H1 (cell line): ENCODE results near the gene GAMT. TPM values are rescaled to one million over a fixed set of nuclear protein-coding genes. Genes with fewer than 3 reads are reported as not detected.

ENCODE experiments used
- CTCF ChIA-PET: fragments of 300-600 bp; sonication (Branson Sonifier 250); formaldehyde crosslinking; loops from one replicate; lab custom pipeline; 2021; ENCODE audit not compliant: partially characterized antibody; lab: Charles Lee
- POLR2A ChIA-PET: fragments of 300-600 bp; sonication (Branson Sonifier 250); formaldehyde crosslinking; loops from one replicate; lab custom pipeline; 2021; ENCODE audit warnings: inconsistent platforms; ENCODE audit not compliant: partially characterized antibody; lab: Charles Lee
- DNase-seq, 2 experiments: peaks; one replicate each; pipeline versions ENCODE4 v3.0.0 to v3.0.0-alpha.2; 2010 to 2022; ENCODE audit warnings: low spot score in 2 of 2, low read depth in 1 of 2, mixed read lengths in 1 of 2
- FAIRE-seq: peaks from 2 replicates; lab custom pipeline; 2011; peaks lifted over from hg19 to GRCh38; lab: Jason Lieb, UNC
- H2AFZ ChIP-seq: 2 replicates; pipeline ENCODE4 v1.8.1; 2012; ENCODE audit warnings: low read length, inconsistent platforms
- H2AK5ac ChIP-seq: 2 replicates; pipeline ENCODE4 v1.6.1; 2013; ENCODE audit warnings: low read depth, low read length
- H2BK120ac ChIP-seq: replicated peaks from 2 replicates; pipeline ENCODE3; 2013; ENCODE audit warnings: low read depth, low read length, inconsistent platforms
- H2BK12ac ChIP-seq: 2 replicates; pipeline ENCODE4 v1.6.1; 2013; ENCODE audit warnings: low read depth, low read length
- H2BK15ac ChIP-seq: 2 replicates; pipeline ENCODE4 v1.6.1; 2013; ENCODE audit warnings: low read length
- H2BK20ac ChIP-seq: 2 replicates; pipeline ENCODE4 v1.6.1; 2013; ENCODE audit warnings: low read length
- H2BK5ac ChIP-seq: 2 replicates; pipeline ENCODE4 v1.6.1; 2013; ENCODE audit warnings: low read depth, low read length
- H3K14ac ChIP-seq: 2 replicates; pipeline ENCODE4 v1.6.1; 2013; ENCODE audit warnings: inconsistent platforms; ENCODE audit not compliant: insufficient read length
- H3K18ac ChIP-seq: 2 replicates; pipeline ENCODE4 v1.6.1; 2013; ENCODE audit warnings: low read length; ENCODE audit errors: extremely low read depth
- H3K23ac ChIP-seq: 2 replicates; pipeline ENCODE4 v1.6.1; 2013; ENCODE audit warnings: inconsistent platforms; ENCODE audit not compliant: insufficient read length
- H3K23me2 ChIP-seq: 2 replicates; pipeline ENCODE4 v1.6.1; 2013; ENCODE audit warnings: low read depth, low read length
- H3K27ac ChIP-seq: 2 replicates; pipeline ENCODE4 v1.6.1; 2011; ENCODE audit warnings: low read depth, low read length, inconsistent platforms
- H3K27me3 ChIP-seq, 4 experiments: replicated peaks in 1 of 4; 1 replicate in 1 of 4; 2 replicates in 3 of 4; pipeline versions ENCODE4 v1.6.1 to v1.8.1; 2011 to 2013; ENCODE audit warnings: low read length in 3 of 4, mild to moderate bottlenecking in 3 of 4, inconsistent platforms in 2 of 4, mixed read lengths in 2 of 4, moderate library complexity in 1 of 4; ENCODE audit not compliant: control insufficient read depth in 3 of 4, insufficient read depth in 3 of 4; ENCODE audit errors: extremely low read depth in 1 of 4
- H3K36me3 ChIP-seq, 4 experiments: 2 replicates each; pipeline versions ENCODE4 v1.6.1 to v1.8.1; 2011 to 2013; ENCODE audit warnings: mild to moderate bottlenecking in 4 of 4, low read length in 3 of 4, moderate library complexity in 2 of 4, control low read depth in 1 of 4, inconsistent platforms in 1 of 4; ENCODE audit not compliant: insufficient read depth in 4 of 4, control insufficient read depth in 2 of 4
- H3K4ac ChIP-seq: replicated peaks from 2 replicates; pipeline ENCODE3; 2013; ENCODE audit warnings: low read length, low read depth, mixed read lengths, inconsistent platforms; ENCODE audit not compliant: insufficient read length
- H3K4me1 ChIP-seq, 4 experiments: replicated peaks in 1 of 4; 1 replicate in 1 of 4; 2 replicates in 3 of 4; pipeline versions ENCODE4 v1.6.1 to v1.8.1; 2011 to 2013; ENCODE audit warnings: low read length in 3 of 4, inconsistent platforms in 2 of 4, mixed read lengths in 1 of 4; ENCODE audit not compliant: insufficient read depth in 4 of 4, control insufficient read depth in 3 of 4
- H3K4me2 ChIP-seq, 2 experiments: 2 replicates each; pipeline versions ENCODE4 v1.6.1 to v1.8.1; 2011 to 2013; ENCODE audit warnings: low read depth in 2 of 2, low read length in 2 of 2, control low read depth in 1 of 2, inconsistent platforms in 1 of 2, mild to moderate bottlenecking in 1 of 2; ENCODE audit not compliant: insufficient read depth in 1 of 2
- H3K4me3 ChIP-seq, 4 experiments: fragments of 200-600, 300-600 bp in 1 of 4; sonication (generic), shearing (Covaris generic), sonication (Bioruptor Twin) in 1 of 4; 2 replicates each; pipeline versions ENCODE4 v1.5.1 to v1.8.1; 2011 to 2016; ENCODE audit warnings: low read length in 4 of 4, low read depth in 3 of 4, control low read depth in 2 of 4, inconsistent platforms in 2 of 4, mild to moderate bottlenecking in 2 of 4, mixed read lengths in 1 of 4, moderate library complexity in 1 of 4; ENCODE audit not compliant: insufficient read depth in 2 of 4; ENCODE audit errors: extremely low read depth in 1 of 4
- H3K56ac ChIP-seq: replicated peaks from 2 replicates; pipeline ENCODE3; 2013; ENCODE audit warnings: low read depth, mild to moderate bottlenecking, mixed read lengths, low read length, inconsistent platforms; ENCODE audit not compliant: insufficient read length
- H3K79me1 ChIP-seq: 2 replicates; pipeline ENCODE4 v1.6.1; 2013; ENCODE audit warnings: low read depth, low read length, control low read depth
- H3K79me2 ChIP-seq, 2 experiments: 2 replicates each; pipeline versions ENCODE4 v1.6.1 to v1.8.1; 2012 to 2013; ENCODE audit warnings: low read length in 2 of 2, mild to moderate bottlenecking in 2 of 2, inconsistent platforms in 1 of 2; ENCODE audit not compliant: insufficient read depth in 2 of 2, control insufficient read depth in 1 of 2
- H3K9ac ChIP-seq, 4 experiments: replicated peaks in 1 of 4; 1 replicate in 1 of 4; 2 replicates in 3 of 4; pipeline versions ENCODE4 v1.6.1 to v1.8.1; 2011 to 2013; ENCODE audit warnings: low read depth in 3 of 4, low read length in 3 of 4, control low read depth in 2 of 4, mild to moderate bottlenecking in 2 of 4, moderate library complexity in 2 of 4, inconsistent platforms in 1 of 4; ENCODE audit errors: extremely low read depth in 1 of 4
- H3K9me3 ChIP-seq, 2 experiments: 2 replicates each; pipeline versions ENCODE4 v1.6.1 to v1.8.1; 2012 to 2013; ENCODE audit warnings: mild to moderate bottlenecking in 2 of 2, moderate library complexity in 2 of 2, control low read depth in 1 of 2, inconsistent platforms in 1 of 2, low read depth in 1 of 2, low read length in 1 of 2, mixed read lengths in 1 of 2; ENCODE audit not compliant: insufficient read depth in 2 of 2
- H4K20me1 ChIP-seq, 2 experiments: replicated peaks in 1 of 2; 2 replicates each; pipeline versions ENCODE3 to v1.8.1; 2011 to 2013; ENCODE audit warnings: inconsistent platforms in 2 of 2, low read length in 2 of 2, mild to moderate bottlenecking in 1 of 2; ENCODE audit not compliant: insufficient read depth in 2 of 2, control insufficient read depth in 1 of 2
- H4K5ac ChIP-seq: 2 replicates; pipeline ENCODE4 v1.6.1; 2013; ENCODE audit warnings: low read length, low read depth, mixed read lengths, inconsistent platforms; ENCODE audit not compliant: insufficient read length
- H4K8ac ChIP-seq: 2 replicates; pipeline ENCODE4 v1.8.0; 2013; ENCODE audit warnings: mild to moderate bottlenecking, moderate library complexity, low read length, inconsistent platforms; ENCODE audit not compliant: insufficient read depth; ENCODE audit errors: extremely low read depth
- H4K91ac ChIP-seq: replicated peaks from 2 replicates; pipeline ENCODE3; 2013; ENCODE audit warnings: low read length, mixed read lengths, inconsistent platforms; ENCODE audit not compliant: insufficient read length
- BRCA1 ChIP-seq: IDR thresholded peaks from 2 replicates; pipeline ENCODE4 v1.6.1; 2012; ENCODE audit warnings: low read depth, low read length, improper control_type of control experiment
- WGBS, 2 experiments: shearing (Covaris generic) in 1 of 2; methylation state at CpG; one replicate each; pipeline versions ENCODE4 v1.1.6 to v1.1.7; 2013 to 2015; ENCODE audit warnings: low lambda C conversion rate in 2 of 2, mixed read lengths in 2 of 2, inconsistent platforms in 1 of 2, low coverage in 1 of 2, missing lambda C conversion rate in 1 of 2; ENCODE audit not compliant: insufficient replicate concordance in 2 of 2, insufficient coverage in 1 of 2, insufficient read length in 1 of 2; ENCODE audit errors: extremely low coverage in 1 of 2, missing lambda C conversion rate in 1 of 2; 5-methylcytosine and 5-hydroxymethylcytosine counted together
- polyA plus RNA-seq, 7 experiments: library from polyadenylated mRNA; depleted of rRNA in 3 of 7; stranded (reverse) in 5 of 7; unstranded in 2 of 7; fragments of >200 nt in 5 of 7; fragments of 200-250 nt in 2 of 7; gene quantifications; 1 replicate in 5 of 7; 2 replicates in 1 of 7; 4 replicates in 1 of 7; pipeline versions ENCODE4 v1.2.1 to v1.2.3, GENCODE V29; 2011 to 2013; ENCODE audit warnings: missing spikeins in 2 of 7, mixed read lengths in 2 of 7
- total RNA-seq: library from RNA; stranded (reverse); fragmentation: NEBNext Ultra II Directional; extraction: Animal tissue kit (Norgen Biotek cat#: 25700); gene quantifications from 2 replicates; pipeline ENCODE4 v1.2.1, GENCODE V29; 2021

Gene GAMT
- total and polyA plus RNA-seq, 2 of the 8 experiments (the other 6 are each of a cell fraction or from before 2014, with no cell fraction given), result 17.2 to 35.6 TPM

DNA sequence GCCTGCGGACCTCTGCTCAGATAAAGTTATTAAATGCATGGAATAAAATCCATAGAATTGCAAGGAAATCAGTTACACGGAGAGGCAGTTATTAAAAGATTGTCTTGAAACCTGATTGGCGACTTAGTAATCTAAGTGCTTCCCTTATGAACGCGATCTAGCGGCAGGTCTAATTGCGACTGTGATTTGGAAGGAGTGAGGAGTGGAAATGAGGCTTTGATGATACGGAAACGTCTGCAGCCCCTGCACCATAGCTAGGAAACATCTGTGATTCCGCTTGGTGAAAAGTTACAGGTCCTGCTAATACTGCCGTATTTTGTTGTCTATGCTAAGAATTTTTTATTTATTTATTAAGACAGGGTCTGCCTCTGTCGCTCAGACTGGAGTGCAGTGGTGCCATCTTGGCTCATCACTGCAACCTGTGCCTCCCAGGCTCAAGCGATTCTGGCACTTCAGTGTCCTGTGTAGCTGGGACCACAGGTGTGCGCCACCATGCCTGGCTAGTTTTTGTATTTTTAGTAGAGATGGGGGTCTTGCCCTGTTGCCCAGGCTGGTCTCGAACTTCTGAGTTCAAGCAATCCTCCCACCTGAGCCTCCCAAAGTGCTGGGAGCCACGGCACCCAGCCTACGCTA, 16.7 kb downstream of the GAMT start:
- H2BK120ac ChIP-seq, result no peak overlapping the region
- peak overlapping the region in 3 of 4 experiments; percentile 3 to 81 (median 81); a peak in 5 of 7 replicates for H3K9ac ChIP-seq
- 0 out of 2 replicates have a peak, but pooled peaks cover 9% of the 10 kb centered on the region for H3K79me1 ChIP-seq
- H2BK15ac ChIP-seq, result no peak overlapping the region
- no peak overlapping the region for H2BK12ac ChIP-seq
- peaks cover 2 to 18% of the 10 kb centered on the region in 2 experiments for H4K20me1 ChIP-seq
- peaks cover 0 to 9% (median 8%) of the 10 kb centered on the region in 4 experiments; a peak in 6 of 8 replicates for H3K36me3 ChIP-seq
- peaks cover 0 to 4% of the 10 kb centered on the region in 2 experiments; a peak in 1 of 4 replicates for H3K79me2 ChIP-seq
- no peak overlapping the region for H4K5ac ChIP-seq
- H3K4me3 ChIP-seq, result peak overlapping the region; percentile 67 to 91 (median 88)
- ChIA-PET CTCF (interaction anchor here (1.1 kb wide), 1 partner anchor 105 kb away, joined by 3 read pairs; no protein-coding TSS in a partner anchor), POLR2A (interaction anchor here (2.2 kb wide), 1 partner anchor 10 kb away, joined by 7 read pairs; no protein-coding TSS in a partner anchor)
- no peak overlapping the region for H4K91ac ChIP-seq
- H2AK5ac ChIP-seq, result no peak overlapping the region
- no peak overlapping the region for H3K14ac ChIP-seq
- H2BK20ac ChIP-seq, result no peak overlapping the region
- H3K23me2 ChIP-seq, result peaks cover 6% of the 10 kb centered on the region; the same call in 1 of the 2 replicates
- H3K9me3 ChIP-seq, result no peaks in the 10 kb centered on the region; a peak in 1 of 4 replicates
- H3K4me1 ChIP-seq, result peaks cover 0 to 7% (median 3%) of the 10 kb centered on the region in 4 experiments; a peak in 3 of 7 replicates
- DNase-seq, result no peak
- H4K8ac ChIP-seq, result peak overlapping the region; percentile 95; the same call in 1 of the 2 replicates
- H3K4ac ChIP-seq, result no peak overlapping the region
- TF ChIP-seq BRCA1, result no peak
- H3K23ac ChIP-seq, result no peak overlapping the region
- H3K27me3 ChIP-seq, result no peaks in the 10 kb centered on the region
- H3K4me2 ChIP-seq, result peak overlapping the region; percentile 81 to 93
- no peak for FAIRE-seq
- H3K27ac ChIP-seq, result no peak overlapping the region
- no peak overlapping the region for H3K56ac ChIP-seq
- no peak overlapping the region for H2BK5ac ChIP-seq
- H2AFZ ChIP-seq, result no peak overlapping the region
- WGBS, 2 experiments, result 68% methylated on average over 17 of the region's 17 CpGs; no CpG with 5 or more reads in 1 of the 2 experiments
- no peak overlapping the region for H3K18ac ChIP-seq
